ENCODE data around the gene CCDC141.
A peak's percentile ranks its signal among the peaks of the same experiment; 100 is the strongest.

Gene CCDC141

DNA sequence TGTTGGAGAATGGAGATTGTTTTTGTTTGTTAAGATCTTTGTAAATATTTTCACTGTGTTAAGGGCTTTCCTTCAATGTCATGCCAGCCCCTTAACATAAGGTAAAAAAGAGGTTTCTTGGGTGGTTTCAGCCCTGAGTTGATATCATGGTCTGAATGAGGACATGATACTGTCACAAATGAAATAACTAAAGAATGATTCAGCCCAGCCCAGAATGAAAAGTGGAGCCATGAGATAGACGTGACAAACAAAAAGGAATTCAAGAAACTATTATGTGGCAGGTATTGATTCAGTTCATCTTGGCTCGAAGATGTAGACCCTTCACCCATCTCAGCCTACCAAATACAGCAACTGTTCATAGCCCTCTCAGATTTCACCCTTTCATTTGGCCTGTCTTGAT, 154.1 kb downstream of the CCDC141 start:
- no peak overlapping the region for H3K4me3 Mint-ChIP-seq
- no peak overlapping the region for H3K27ac Mint-ChIP-seq
- no peaks in the 10 kb centered on the region for H3K36me3 Mint-ChIP-seq (ENCODE audit: low read depth)
- H3K4me1 Mint-ChIP-seq (ENCODE audit: low read depth), result peaks cover 5% of the 10 kb centered on the region
- no peaks in the 10 kb centered on the region for H3K9me3 Mint-ChIP-seq
- H3K27me3 Mint-ChIP-seq (ENCODE audit: low read depth), result no peaks in the 10 kb centered on the region

DNA sequence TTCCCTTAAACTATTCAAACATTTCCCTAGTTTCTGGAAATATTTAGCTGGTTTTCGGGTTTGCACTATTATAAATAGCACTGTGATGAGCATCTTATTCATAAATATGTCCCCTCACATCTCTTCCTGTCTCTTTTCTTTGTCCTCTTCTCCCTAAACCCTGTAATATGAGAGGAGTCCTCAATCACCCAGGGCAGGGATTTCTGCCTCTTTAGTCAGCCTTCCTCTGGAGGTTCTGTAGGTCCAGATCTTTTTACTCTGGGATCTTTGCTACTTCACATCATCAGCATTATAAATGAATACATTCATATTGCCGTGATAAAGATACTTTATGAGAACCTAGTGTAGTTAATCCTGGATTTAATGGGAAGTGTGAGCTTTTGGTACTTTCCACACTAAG, 154.8 kb downstream of the CCDC141 start:
- Mint-ChIP-seq H3K36me3 (ENCODE audit: low read depth) (no peaks in the 10 kb centered on the region), H3K9me3 (no peaks in the 10 kb centered on the region), H3K27ac (no peak overlapping the region), H3K27me3 (ENCODE audit: low read depth) (no peaks in the 10 kb centered on the region), H3K4me3 (no peak overlapping the region), H3K4me1 (ENCODE audit: low read depth) (peaks cover 5% of the 10 kb centered on the region)

DNA sequence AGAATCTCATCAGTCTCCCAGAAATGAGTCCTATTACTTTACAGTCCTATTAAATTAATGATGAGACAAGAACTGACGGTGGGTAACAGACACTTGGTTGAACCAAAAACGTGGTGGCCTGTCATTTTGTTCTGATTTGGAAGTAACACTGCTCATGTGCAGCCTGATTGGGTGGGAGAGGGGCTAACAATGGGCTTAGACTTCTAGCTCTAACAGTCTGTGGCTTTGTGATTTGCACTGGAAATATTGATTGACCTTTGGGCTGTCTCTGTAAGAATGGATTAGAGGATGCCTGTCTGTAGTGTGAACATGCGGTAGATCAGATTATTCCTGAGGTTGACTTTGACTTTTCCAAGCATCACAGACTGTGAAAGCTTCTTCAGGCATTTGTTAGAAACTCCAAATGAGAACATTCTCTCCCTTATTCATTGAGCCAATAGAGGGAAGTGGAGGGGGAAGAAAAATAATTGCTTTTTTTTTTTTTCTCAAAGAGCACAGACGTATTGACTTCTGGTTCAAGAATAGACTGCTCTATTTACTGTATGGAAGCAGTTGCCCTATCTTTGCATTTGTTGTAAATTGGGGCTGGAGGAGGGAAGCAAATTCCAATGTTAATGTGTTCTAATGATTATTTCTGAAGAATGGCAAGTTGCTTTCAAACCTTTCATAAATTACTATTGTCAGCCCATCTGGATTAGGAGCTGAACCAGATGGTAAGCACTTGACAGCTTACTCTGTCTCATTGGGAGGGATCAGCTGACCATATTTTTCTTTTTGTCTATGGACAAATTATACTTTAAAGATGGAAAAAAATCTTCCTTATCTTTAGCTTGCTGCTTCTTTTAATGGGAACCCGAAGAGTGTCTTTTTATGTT, 156.9 kb downstream of the CCDC141 start:
- H3K36me3 Mint-ChIP-seq (ENCODE audit: low read depth), result no peaks in the 10 kb centered on the region
- no peaks in the 10 kb centered on the region for H3K9me3 Mint-ChIP-seq
- no peak overlapping the region for H3K4me3 Mint-ChIP-seq
- peaks cover 5% of the 10 kb centered on the region for H3K4me1 Mint-ChIP-seq (ENCODE audit: low read depth)
- H3K27me3 Mint-ChIP-seq (ENCODE audit: low read depth), result peaks cover 3% of the 10 kb centered on the region
- H3K27ac Mint-ChIP-seq, result no peak overlapping the region

DNA sequence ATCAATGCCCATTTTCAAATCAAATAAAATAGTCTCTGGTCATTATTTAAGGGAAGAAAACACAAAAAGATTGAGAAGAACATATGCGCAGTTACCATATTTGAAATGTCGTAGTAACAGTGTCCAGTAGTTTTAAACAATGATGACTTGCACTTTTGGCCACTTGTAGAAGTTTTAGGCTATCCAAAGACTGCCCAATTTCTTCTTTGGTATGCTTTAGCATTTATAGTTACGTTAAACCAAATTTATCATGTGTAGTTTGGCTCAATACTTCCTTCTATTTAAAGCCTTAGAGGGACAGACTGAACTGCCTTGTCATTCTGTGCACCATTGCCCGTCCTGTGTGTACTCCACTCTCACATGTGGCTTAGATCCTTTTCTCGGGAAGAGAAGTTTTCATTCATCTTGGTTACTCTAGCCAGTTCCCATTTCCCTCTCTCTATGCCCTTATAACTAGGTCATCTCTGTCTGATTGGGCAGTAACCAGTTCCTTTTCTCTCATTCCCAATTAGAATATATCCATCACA, 157.9 kb downstream of the CCDC141 start:
- H3K27ac Mint-ChIP-seq, result no peak overlapping the region
- peaks cover 3% of the 10 kb centered on the region for H3K27me3 Mint-ChIP-seq (ENCODE audit: low read depth)
- H3K9me3 Mint-ChIP-seq, result no peaks in the 10 kb centered on the region
- peaks cover 5% of the 10 kb centered on the region for H3K4me1 Mint-ChIP-seq (ENCODE audit: low read depth)
- no peaks in the 10 kb centered on the region for H3K36me3 Mint-ChIP-seq (ENCODE audit: low read depth)
- H3K4me3 Mint-ChIP-seq, result no peak overlapping the region

DNA sequence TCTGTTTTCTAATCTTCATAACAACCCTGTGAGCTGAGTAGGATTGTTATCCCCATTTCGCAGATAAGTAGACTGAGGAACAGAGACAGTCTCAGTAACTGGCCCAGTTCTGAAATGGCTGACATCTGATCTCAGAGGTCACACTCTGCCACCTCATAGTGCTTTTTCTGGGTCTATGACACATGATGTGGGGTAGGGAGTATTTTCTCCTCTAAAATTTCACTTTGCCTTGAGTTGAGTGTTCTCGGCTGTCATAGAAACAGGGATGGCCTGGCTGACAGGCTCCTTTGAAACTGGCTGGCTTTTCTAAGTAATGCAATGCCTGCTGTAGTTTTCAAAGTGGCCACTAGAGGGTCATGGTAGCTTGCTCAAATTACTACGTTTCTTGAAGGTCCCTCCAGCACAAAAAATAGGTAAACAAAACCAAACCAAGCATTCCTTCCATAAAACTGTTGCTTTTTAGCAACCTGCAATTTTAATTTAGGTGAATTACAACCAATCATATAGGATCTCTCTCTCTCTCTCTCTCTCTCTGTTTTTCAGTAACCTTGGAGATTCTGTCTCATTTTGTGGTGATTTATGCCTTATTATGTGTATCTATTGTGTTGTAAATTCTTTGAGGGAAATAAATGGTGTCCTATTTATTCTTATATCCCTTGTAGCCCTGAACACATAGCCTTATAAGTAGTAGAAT, 158.5 kb downstream of the CCDC141 start:
- H3K4me1 Mint-ChIP-seq (ENCODE audit: low read depth), result peaks cover 5% of the 10 kb centered on the region
- no peak overlapping the region for H3K4me3 Mint-ChIP-seq
- no peaks in the 10 kb centered on the region for H3K36me3 Mint-ChIP-seq (ENCODE audit: low read depth)
- H3K27me3 Mint-ChIP-seq (ENCODE audit: low read depth), result peaks cover 3% of the 10 kb centered on the region
- no peaks in the 10 kb centered on the region for H3K9me3 Mint-ChIP-seq
- no peak overlapping the region for H3K27ac Mint-ChIP-seq

DNA sequence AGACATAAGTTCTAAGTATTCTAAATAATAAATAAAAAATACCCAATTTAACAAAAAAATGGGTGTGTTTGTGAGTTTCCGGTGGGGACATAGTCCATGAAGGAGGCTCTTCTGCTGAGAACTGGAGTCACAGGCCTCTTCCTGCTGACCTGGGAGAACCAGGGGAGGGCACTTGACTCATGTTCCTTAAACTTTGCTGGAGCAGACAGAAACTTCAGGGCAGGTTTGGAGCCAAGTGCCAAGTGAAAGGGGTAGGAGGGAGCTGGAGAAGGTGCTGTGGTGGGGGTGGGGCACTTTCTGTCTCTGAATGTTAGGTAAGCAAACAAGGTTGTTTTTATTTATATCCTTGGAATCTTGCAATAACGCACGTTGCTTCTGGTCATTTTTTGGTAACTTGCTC, 163.9 kb downstream of the CCDC141 start:
- Mint-ChIP-seq H3K9me3 (no peaks in the 10 kb centered on the region), H3K27me3 (ENCODE audit: low read depth) (peaks cover 3% of the 10 kb centered on the region), H3K27ac (no peak overlapping the region), H3K36me3 (ENCODE audit: low read depth) (no peaks in the 10 kb centered on the region), H3K4me1 (ENCODE audit: low read depth) (no peaks in the 10 kb centered on the region), H3K4me3 (no peak overlapping the region)

DNA sequence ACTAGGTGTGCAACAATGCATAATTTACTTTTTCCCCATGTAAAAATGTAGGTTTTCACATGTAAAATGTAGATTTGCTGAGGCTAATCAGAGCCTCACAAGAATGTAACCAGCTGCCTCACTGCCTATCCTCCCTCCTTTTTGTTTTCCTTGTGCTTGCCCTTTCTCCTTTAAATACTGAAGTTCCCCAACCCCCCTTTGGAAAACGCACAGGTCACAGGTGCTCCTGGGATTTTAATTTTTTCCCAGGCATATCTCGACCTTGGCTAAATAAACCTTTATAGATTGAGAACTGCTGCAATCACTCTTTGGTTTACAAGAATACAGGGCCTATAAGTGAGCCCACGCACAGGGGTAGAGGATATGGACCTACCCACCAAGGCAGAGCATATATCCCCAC, 165.5 kb downstream of the CCDC141 start:
- Mint-ChIP-seq H3K27ac (no peak overlapping the region), H3K9me3 (no peaks in the 10 kb centered on the region), H3K36me3 (ENCODE audit: low read depth) (no peaks in the 10 kb centered on the region), H3K4me1 (ENCODE audit: low read depth) (no peaks in the 10 kb centered on the region), H3K4me3 (no peak overlapping the region), H3K27me3 (ENCODE audit: low read depth) (peaks cover 3% of the 10 kb centered on the region)

DNA sequence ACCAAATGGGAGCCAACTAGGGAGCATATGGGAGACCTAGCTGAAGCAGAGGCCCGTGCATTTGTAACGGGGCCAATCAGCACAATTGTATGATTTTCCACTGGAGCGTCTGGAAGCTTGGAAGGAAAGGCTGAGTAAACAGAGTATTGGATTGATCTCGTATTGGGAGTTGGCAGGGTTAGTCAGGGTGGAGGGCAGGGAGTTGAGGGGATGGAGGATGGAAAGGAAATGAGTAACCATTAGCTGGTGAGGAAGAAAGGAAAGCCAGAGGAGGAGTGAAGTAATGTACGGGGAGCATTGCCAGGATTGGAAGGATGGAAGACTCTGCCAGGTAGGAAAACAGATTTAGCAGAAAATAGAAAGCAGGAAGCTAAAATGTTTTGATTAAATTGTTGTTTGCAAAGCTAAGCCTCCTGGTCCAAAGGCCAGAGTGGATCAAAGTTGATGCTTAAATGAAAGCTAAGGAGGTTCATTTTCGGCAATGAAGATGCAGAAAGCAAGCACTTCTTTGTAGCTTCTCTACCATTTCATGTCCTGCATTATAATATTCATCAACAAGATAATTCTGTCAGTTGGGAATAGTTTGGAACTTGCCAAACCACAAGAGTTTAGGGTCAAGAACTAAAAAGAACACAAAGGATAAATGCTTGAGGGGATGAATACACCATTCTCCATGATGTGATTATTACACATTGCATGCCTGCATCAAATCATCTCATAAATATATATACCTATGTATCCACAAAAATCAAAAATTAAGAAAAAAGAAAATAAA, 167.1 kb downstream of the CCDC141 start:
- Mint-ChIP-seq H3K4me1 (ENCODE audit: low read depth) (no peaks in the 10 kb centered on the region), H3K4me3 (no peak overlapping the region), H3K9me3 (no peaks in the 10 kb centered on the region), H3K27ac (no peak overlapping the region), H3K27me3 (ENCODE audit: low read depth) (no peaks in the 10 kb centered on the region), H3K36me3 (ENCODE audit: low read depth) (no peaks in the 10 kb centered on the region)

DNA sequence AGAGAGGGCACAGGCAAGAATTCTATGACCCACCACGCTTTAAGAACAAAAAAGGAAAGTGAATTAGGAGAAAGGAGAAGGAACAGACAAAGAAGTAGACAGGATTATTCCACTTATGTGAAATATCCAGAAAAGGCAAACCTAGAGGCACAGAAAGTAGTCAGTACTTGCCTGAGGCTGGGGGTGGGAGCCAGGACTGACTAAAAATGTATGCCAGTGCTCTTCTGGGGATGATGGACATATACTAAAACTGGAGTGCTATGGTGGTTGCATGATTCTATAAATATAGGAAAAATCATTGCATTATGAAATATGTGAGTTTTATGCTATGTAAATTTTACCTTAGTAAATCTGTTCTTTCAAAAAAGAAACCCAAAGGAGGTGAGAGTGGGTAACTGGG, 168.9 kb downstream of the CCDC141 start:
- no peaks in the 10 kb centered on the region for H3K4me1 Mint-ChIP-seq (ENCODE audit: low read depth)
- H3K4me3 Mint-ChIP-seq, result no peak overlapping the region
- no peak overlapping the region for H3K27ac Mint-ChIP-seq
- no peaks in the 10 kb centered on the region for H3K9me3 Mint-ChIP-seq
- no peaks in the 10 kb centered on the region for H3K36me3 Mint-ChIP-seq (ENCODE audit: low read depth)
- H3K27me3 Mint-ChIP-seq (ENCODE audit: low read depth), result no peaks in the 10 kb centered on the region

DNA sequence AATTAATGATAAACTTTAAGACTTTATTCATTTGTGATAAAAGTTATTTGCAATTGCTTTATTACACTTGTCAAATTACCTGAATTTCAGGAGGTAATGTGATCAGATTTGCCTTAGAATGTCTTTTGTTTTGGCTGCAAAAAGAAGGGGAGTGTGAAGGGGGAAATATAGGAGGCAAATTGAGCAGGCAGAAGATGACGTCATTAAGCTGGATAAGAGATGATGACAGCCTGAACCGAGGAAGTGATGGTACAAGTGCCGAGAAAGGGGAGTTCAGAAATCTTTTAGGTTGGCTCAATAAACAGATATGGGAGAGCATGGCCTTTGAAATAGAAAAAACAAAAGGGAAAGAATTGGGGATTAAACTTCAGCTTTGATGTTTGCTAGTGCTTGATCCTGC, 169.7 kb downstream of the CCDC141 start:
- H3K9me3 Mint-ChIP-seq, result no peaks in the 10 kb centered on the region
- no peaks in the 10 kb centered on the region for H3K4me1 Mint-ChIP-seq (ENCODE audit: low read depth)
- H3K36me3 Mint-ChIP-seq (ENCODE audit: low read depth), result no peaks in the 10 kb centered on the region
- H3K27ac Mint-ChIP-seq, result no peak overlapping the region
- H3K4me3 Mint-ChIP-seq, result no peak overlapping the region
- H3K27me3 Mint-ChIP-seq (ENCODE audit: low read depth), result no peaks in the 10 kb centered on the region

DNA sequence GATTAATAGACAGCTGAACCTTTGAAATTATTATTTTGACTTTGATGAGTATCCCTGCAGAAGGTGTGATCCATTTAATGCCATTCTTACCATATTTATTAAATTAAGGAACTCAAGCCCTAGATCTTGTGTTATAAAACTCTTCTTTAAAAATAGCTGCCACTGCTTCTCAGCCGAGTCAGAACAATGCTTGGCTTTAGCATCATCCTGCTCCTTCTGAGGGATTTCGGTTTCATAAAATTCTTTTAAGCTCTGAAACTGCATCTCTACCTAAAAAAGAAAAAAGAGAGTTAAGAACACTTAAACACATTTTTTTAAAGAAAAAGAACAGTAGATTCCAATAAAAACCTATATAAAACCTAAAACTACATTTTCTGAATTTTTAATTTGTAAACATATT, 172.1 kb downstream of the CCDC141 start:
- Mint-ChIP-seq H3K4me3 (no peak overlapping the region), H3K4me1 (ENCODE audit: low read depth) (no peaks in the 10 kb centered on the region), H3K9me3 (no peaks in the 10 kb centered on the region), H3K27me3 (ENCODE audit: low read depth) (no peaks in the 10 kb centered on the region), H3K27ac (no peak overlapping the region), H3K36me3 (ENCODE audit: low read depth) (no peaks in the 10 kb centered on the region)

DNA sequence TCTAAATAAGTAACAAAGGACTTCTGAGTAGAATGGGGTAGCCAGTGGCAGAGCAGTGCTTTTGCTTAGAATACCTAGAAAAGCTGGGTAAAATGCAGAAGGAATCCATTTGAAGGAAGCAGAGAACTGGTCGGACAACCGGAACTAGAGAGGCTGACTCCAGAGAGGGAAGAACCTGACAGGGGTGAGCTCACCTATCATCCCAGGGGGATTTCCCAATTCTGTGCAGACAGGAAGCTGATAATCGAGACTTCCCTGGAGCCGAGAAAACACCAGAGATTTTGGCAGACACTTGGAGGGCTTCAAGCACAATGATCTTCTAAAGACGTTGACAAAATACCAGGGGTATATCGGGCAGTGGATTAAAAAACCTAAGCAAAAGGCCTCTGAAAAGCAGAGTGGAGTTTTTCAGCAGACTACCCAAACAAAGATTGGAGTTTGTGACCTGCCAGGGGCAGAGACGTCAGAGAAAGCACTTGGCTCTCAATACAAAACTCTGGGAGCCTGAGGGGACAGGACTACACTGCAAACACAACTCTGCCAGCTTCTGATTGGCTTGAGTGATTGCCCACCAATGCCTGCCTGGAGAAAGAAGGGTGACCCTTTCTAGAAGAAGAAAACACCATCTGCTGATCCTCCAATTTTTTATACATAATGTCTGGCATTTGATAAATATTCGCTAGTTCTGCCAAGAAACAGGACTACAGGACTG, 175.3 kb downstream of the CCDC141 start:
- no peaks in the 10 kb centered on the region for H3K27me3 Mint-ChIP-seq (ENCODE audit: low read depth)
- no peaks in the 10 kb centered on the region for H3K36me3 Mint-ChIP-seq (ENCODE audit: low read depth)
- peaks cover 17% of the 10 kb centered on the region for H3K4me1 Mint-ChIP-seq (ENCODE audit: low read depth)
- no peak overlapping the region for H3K27ac Mint-ChIP-seq
- H3K9me3 Mint-ChIP-seq, result no peaks in the 10 kb centered on the region
- H3K4me3 Mint-ChIP-seq, result no peak overlapping the region

DNA sequence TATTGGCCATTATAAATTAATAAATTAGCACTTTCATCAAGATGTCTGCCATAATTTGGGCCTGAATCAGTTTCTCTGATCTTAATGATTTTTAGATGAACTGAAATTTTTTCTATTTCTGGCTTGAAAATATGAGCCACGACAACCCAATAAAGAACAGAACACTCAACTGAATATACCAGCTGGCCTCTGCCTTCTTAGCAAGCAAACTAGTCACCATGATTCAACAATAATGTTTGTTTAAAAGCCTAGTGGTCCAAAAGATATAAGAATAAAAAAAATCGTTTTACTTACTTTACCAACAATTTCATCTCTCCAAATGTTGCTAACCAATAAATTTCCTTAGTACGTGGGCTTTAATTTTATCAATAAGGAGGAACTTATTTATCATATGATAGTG, 176.0 kb downstream of the CCDC141 start:
- H3K36me3 Mint-ChIP-seq (ENCODE audit: low read depth), result no peaks in the 10 kb centered on the region
- H3K9me3 Mint-ChIP-seq, result no peaks in the 10 kb centered on the region
- H3K27me3 Mint-ChIP-seq (ENCODE audit: low read depth), result no peaks in the 10 kb centered on the region
- no peak overlapping the region for H3K27ac Mint-ChIP-seq
- peaks cover 17% of the 10 kb centered on the region for H3K4me1 Mint-ChIP-seq (ENCODE audit: low read depth)
- no peak overlapping the region for H3K4me3 Mint-ChIP-seq

DNA sequence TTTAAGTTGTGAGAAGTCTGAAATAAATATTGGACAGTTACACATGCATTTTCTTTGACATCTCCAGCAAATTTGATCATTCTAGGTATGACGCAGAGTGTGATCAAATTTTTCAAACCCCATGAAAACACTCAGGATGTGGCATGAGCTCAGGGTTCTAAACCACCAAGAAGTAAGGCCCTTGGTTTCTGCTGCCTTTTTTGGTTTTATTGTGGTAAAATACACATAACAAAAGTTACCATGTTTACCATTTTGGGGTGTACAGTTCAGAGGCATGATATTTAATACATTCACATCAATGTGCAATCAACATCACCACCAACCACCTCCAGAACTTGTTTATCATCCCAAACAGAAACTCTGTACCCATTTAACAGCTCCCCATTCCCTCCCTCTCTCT, 178.4 kb downstream of the CCDC141 start:
- H3K9me3 Mint-ChIP-seq, result no peaks in the 10 kb centered on the region
- peaks cover 17% of the 10 kb centered on the region for H3K4me1 Mint-ChIP-seq (ENCODE audit: low read depth)
- no peaks in the 10 kb centered on the region for H3K27me3 Mint-ChIP-seq (ENCODE audit: low read depth)
- no peaks in the 10 kb centered on the region for H3K36me3 Mint-ChIP-seq (ENCODE audit: low read depth)
- no peak overlapping the region for H3K4me3 Mint-ChIP-seq
- H3K27ac Mint-ChIP-seq, result peak overlapping the region; percentile 41
